ENCODE data around the gene G3BP2. TPM values are rescaled to one million over a fixed set of nuclear protein-coding genes. Genes with fewer than 3 reads are reported as not detected.
A peak's percentile ranks its signal among the peaks of the same experiment; 100 is the strongest.

G3BP2 gene
- total and polyA plus RNA-seq, 2 of the 13 experiments (the other 11 are each of a cell fraction or from before 2014, with no cell fraction given) = 51.7 to 179 TPM

DNA sequence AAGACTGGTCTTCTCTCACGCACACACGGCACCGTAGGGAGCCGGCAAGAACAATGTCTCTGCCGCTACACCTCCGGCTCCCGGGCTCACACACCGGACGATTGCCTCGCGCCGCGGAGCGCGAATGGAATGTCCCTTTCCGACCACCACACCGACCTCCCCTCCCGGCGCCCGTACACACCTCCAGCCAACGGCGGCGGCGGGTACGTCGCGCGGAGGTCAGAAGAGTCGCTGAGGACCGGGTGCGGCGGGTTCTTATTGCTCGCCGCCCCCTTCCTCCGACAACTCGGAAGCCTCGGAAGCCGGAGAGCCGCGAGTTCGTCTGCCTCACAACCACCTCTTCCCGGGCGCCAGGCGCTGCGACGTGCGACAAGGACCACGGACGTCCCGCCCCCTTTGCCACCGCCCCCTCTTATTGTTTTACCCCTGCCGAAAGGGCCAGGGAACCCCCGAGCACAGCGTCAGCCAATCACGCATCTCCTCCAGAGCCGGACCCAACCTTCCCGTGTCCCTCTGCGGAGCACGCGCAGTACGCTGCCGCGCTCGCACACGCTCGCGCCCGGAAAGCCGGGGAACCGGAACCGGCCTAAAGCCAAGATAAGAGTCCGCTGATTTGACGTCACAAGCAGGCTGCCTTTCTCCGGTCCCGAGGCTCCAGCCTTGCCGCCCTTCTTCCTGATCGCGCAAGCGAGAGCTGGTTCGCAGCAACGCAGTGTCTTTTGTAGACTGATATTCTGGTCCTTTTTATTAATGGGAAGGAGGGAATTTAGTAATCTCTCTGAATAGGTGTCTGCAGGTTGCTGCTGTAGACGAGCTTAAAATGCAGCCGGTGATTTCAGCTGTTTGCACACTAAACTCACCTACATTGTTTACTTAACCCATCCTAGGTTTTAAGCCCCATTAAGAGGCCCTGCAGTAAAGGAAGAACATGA, at the start of gene G3BP2 (continued):
- TF ChIP-seq, protein P1, sequence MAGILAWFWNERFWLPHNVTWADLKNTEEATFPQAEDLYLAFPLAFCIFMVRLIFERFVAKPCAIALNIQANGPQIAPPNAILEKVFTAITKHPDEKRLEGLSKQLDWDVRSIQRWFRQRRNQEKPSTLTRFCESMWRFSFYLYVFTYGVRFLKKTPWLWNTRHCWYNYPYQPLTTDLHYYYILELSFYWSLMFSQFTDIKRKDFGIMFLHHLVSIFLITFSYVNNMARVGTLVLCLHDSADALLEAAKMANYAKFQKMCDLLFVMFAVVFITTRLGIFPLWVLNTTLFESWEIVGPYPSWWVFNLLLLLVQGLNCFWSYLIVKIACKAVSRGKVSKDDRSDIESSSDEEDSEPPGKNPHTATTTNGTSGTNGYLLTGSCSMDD (CRISPR knock-in tag; IDR thresholded peaks at IDR 0.05) = 0 out of 2 replicates have a peak, but pooled peaks have one; percentile 4
- TF ChIP-seq HNF1B (CRISPR knock-in tag; IDR thresholded peaks at IDR 0.05) (peak; percentile 78), ZNF280B (CRISPR knock-in tag; IDR thresholded peaks at IDR 0.05; ENCODE audit: borderline replicate concordance) (peak; percentile 93; the same call in 1 of the 2 replicates), CCDC6 (CRISPR knock-in tag; IDR thresholded peaks at IDR 0.05) (peak; percentile 11; the same call in 1 of the 2 replicates), ATF4 (CRISPR knock-in tag; IDR thresholded peaks at IDR 0.05) (no peak), ZKSCAN8 (CRISPR knock-in tag; IDR thresholded peaks at IDR 0.05; ENCODE audit: borderline replicate concordance) (peak; percentile 71; the same call in 1 of the 2 replicates), ARNT2 (CRISPR knock-in tag; IDR thresholded peaks at IDR 0.05; ENCODE audit: low read depth) (peak; percentile 38), ZNF143 (CRISPR knock-in tag; IDR thresholded peaks at IDR 0.05) (peak; percentile 69), ZNF234 (CRISPR knock-in tag; conservative IDR thresholded peaks at IDR 0.05) (peak; percentile 70; the same call in 1 of the 2 replicates), ZFP36L2 (CRISPR knock-in tag; IDR thresholded peaks at IDR 0.05) (no peak), GMEB1 (CRISPR knock-in tag; IDR thresholded peaks at IDR 0.05; ENCODE audit: borderline replicate concordance) (peak; percentile 92), ZSCAN25 (CRISPR knock-in tag; IDR thresholded peaks at IDR 0.05) (peak; percentile 22; the same call in 1 of the 2 replicates), RBM39 (IDR thresholded peaks at IDR 0.05; ENCODE audit: low read depth, low read length, poor library complexity, severe bottlenecking) (peak; percentile 79)
- TF ChIP-seq, protein P2, sequence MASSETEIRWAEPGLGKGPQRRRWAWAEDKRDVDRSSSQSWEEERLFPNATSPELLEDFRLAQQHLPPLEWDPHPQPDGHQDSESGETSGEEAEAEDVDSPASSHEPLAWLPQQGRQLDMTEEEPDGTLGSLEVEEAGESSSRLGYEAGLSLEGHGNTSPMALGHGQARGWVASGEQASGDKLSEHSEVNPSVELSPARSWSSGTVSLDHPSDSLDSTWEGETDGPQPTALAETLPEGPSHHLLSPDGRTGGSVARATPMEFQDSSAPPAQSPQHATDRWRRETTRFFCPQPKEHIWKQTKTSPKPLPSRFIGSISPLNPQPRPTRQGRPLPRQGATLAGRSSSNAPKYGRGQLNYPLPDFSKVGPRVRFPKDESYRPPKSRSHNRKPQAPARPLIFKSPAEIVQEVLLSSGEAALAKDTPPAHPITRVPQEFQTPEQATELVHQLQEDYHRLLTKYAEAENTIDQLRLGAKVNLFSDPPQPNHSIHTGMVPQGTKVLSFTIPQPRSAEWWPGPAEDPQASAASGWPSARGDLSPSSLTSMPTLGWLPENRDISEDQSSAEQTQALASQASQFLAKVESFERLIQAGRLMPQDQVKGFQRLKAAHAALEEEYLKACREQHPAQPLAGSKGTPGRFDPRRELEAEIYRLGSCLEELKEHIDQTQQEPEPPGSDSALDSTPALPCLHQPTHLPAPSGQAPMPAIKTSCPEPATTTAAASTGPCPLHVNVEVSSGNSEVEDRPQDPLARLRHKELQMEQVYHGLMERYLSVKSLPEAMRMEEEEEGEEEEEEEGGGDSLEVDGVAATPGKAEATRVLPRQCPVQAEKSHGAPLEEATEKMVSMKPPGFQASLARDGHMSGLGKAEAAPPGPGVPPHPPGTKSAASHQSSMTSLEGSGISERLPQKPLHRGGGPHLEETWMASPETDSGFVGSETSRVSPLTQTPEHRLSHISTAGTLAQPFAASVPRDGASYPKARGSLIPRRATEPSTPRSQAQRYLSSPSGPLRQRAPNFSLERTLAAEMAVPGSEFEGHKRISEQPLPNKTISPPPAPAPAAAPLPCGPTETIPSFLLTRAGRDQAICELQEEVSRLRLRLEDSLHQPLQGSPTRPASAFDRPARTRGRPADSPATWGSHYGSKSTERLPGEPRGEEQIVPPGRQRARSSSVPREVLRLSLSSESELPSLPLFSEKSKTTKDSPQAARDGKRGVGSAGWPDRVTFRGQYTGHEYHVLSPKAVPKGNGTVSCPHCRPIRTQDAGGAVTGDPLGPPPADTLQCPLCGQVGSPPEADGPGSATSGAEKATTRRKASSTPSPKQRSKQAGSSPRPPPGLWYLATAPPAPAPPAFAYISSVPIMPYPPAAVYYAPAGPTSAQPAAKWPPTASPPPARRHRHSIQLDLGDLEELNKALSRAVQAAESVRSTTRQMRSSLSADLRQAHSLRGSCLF (CRISPR knock-in tag; IDR thresholded peaks at IDR 0.05; ENCODE audit: borderline replicate concordance) = no peak

All from HepG2 (cell line).